ENCODE data around the gene SDR9C7. TPM values are rescaled to one million over a fixed set of nuclear protein-coding genes. Genes with fewer than 3 reads are reported as not detected.
"Not testable (repeated sequence)": the region's sequence is repeated elsewhere in the genome, so short reads cannot be mapped to it uniquely, and the experiment has no call there.

Gene SDR9C7
- total and polyA plus RNA-seq, 2 experiments from 2014 or later = not detected

GRCh38 chr12:56916996-56917333 is 17.2 kb downstream of the SDR9C7 start:
- WGBS (ENCODE audit: low lambda C conversion rate, missing lambda C conversion rate) = 95% methylated on average over 1 of the region's 1 CpG
- H3K79me2 ChIP-seq = no peaks in the 10 kb centered on the region
- no peak overlapping the region for H2AFZ ChIP-seq
- H3K27ac ChIP-seq = no peak overlapping the region
- H3K9me3 ChIP-seq (ENCODE audit: low read depth) = no peaks in the 10 kb centered on the region
- no peak overlapping the region for H3K4me2 ChIP-seq
- no peak for TF ChIP-seq CTCF (IDR thresholded peaks at IDR 0.05; ENCODE audit: poor library complexity)
- no peaks in the 10 kb centered on the region for H3K9me2 ChIP-seq (replicated peaks; ENCODE audit: insufficient read depth)
- H3K4me3 ChIP-seq = no peak overlapping the region
- DNase-seq (ENCODE audit: low spot score) = no peak
- no peaks in the 10 kb centered on the region for H3K27me3 ChIP-seq
- H3K36me3 ChIP-seq (replicated peaks; ENCODE audit: insufficient read depth, low read depth) = no peaks in the 10 kb centered on the region
- no peaks in the 10 kb centered on the region for H3K4me1 ChIP-seq (ENCODE audit: insufficient read depth)
- H4K20me1 ChIP-seq (ENCODE audit: insufficient read depth, poor library complexity, severe bottlenecking) = no peaks in the 10 kb centered on the region

GRCh38 chr12:56916296-56916995 is 17.8 kb downstream of the SDR9C7 start:
- no peak for DNase-seq (ENCODE audit: low spot score)
- no peaks in the 10 kb centered on the region for H4K20me1 ChIP-seq (ENCODE audit: insufficient read depth, poor library complexity, severe bottlenecking)
- no peak overlapping the region for H3K27ac ChIP-seq
- no peak overlapping the region for H2AFZ ChIP-seq
- H3K9me2 ChIP-seq (replicated peaks; ENCODE audit: insufficient read depth) = no peaks in the 10 kb centered on the region
- no peak overlapping the region for H3K4me3 ChIP-seq
- no peak for TF ChIP-seq EZH2 (IDR thresholded peaks at IDR 0.05; ENCODE audit: borderline replicate concordance)
- TF ChIP-seq EZH2phosphoT487 (IDR thresholded peaks at IDR 0.05; ENCODE audit: low read depth, severe bottlenecking, unreplicated experiment) = no peak
- no peaks in the 10 kb centered on the region for H3K79me2 ChIP-seq
- H3K9me3 ChIP-seq (ENCODE audit: low read depth) = no peaks in the 10 kb centered on the region
- WGBS (ENCODE audit: low lambda C conversion rate, missing lambda C conversion rate) = 74% methylated on average over 4 of the region's 4 CpGs
- H3K4me1 ChIP-seq (ENCODE audit: insufficient read depth) = no peaks in the 10 kb centered on the region
- H3K4me2 ChIP-seq = no peak overlapping the region
- no peaks in the 10 kb centered on the region for H3K27me3 ChIP-seq
- no peaks in the 10 kb centered on the region for H3K36me3 ChIP-seq (replicated peaks; ENCODE audit: insufficient read depth, low read depth)

- Histone ChIP-seq H2AFZ (no peak overlapping the region), H3K4me1 (ENCODE audit: insufficient read depth) (no peaks in the 10 kb centered on the region), H3K27ac (no peak overlapping the region), H3K9me3 (ENCODE audit: low read depth) (no peaks in the 10 kb centered on the region), H3K4me3 (no peak overlapping the region), H3K9me2 (replicated peaks; ENCODE audit: insufficient read depth) (no peaks in the 10 kb centered on the region), H3K79me2 (no peaks in the 10 kb centered on the region), H4K20me1 (ENCODE audit: insufficient read depth, poor library complexity, severe bottlenecking) (no peaks in the 10 kb centered on the region), H3K4me2 (no peak overlapping the region), H3K27me3 (no peaks in the 10 kb centered on the region), H3K36me3 (replicated peaks; ENCODE audit: insufficient read depth, low read depth) (no peaks in the 10 kb centered on the region)
- 85% methylated on average over 3 of the region's 3 CpGs for WGBS (ENCODE audit: low lambda C conversion rate, missing lambda C conversion rate)
- DNase-seq (ENCODE audit: low spot score) = no peak
- no peak for TF ChIP-seq EZH2phosphoT487 (IDR thresholded peaks at IDR 0.05; ENCODE audit: low read depth, severe bottlenecking, unreplicated experiment)
- no peak for TF ChIP-seq EZH2 (IDR thresholded peaks at IDR 0.05; ENCODE audit: borderline replicate concordance)
- TF ChIP-seq CTCF (IDR thresholded peaks at IDR 0.05; ENCODE audit: poor library complexity) = no peak
Observed at GRCh38 chr12:56914724-56915123, 19.5 kb downstream of the SDR9C7 start.

GRCh38 chr12:56914256-56914655 is 20.0 kb downstream of the SDR9C7 start:
- H3K4me1 ChIP-seq (ENCODE audit: insufficient read depth) = no peaks in the 10 kb centered on the region
- H3K27ac ChIP-seq = no peak overlapping the region
- H3K27me3 ChIP-seq = no peaks in the 10 kb centered on the region
- no peaks in the 10 kb centered on the region for H4K20me1 ChIP-seq (ENCODE audit: insufficient read depth, poor library complexity, severe bottlenecking)
- TF ChIP-seq EZH2 (IDR thresholded peaks at IDR 0.05; ENCODE audit: borderline replicate concordance) = no peak
- no peak for TF ChIP-seq EZH2phosphoT487 (IDR thresholded peaks at IDR 0.05; ENCODE audit: low read depth, severe bottlenecking, unreplicated experiment)
- no peak for TF ChIP-seq CTCF (IDR thresholded peaks at IDR 0.05; ENCODE audit: poor library complexity)
- H3K36me3 ChIP-seq (replicated peaks; ENCODE audit: insufficient read depth, low read depth) = no peaks in the 10 kb centered on the region
- H3K4me3 ChIP-seq = no peak overlapping the region
- H3K9me2 ChIP-seq (replicated peaks; ENCODE audit: insufficient read depth) = no peaks in the 10 kb centered on the region
- H3K9me3 ChIP-seq (ENCODE audit: low read depth) = no peaks in the 10 kb centered on the region
- H2AFZ ChIP-seq = no peak overlapping the region
- no peaks in the 10 kb centered on the region for H3K79me2 ChIP-seq
- H3K4me2 ChIP-seq = no peak overlapping the region
- DNase-seq (ENCODE audit: low spot score) = no peak

- not testable (repeated sequence) for H3K36me3 ChIP-seq (replicated peaks; ENCODE audit: insufficient read depth, low read depth); H3K27me3 ChIP-seq; H3K9me3 ChIP-seq (ENCODE audit: low read depth); DNase-seq (ENCODE audit: low spot score); H3K27ac ChIP-seq; H3K4me1 ChIP-seq (ENCODE audit: insufficient read depth); H3K9me2 ChIP-seq (replicated peaks; ENCODE audit: insufficient read depth); H4K20me1 ChIP-seq (ENCODE audit: insufficient read depth, poor library complexity, severe bottlenecking); H3K79me2 ChIP-seq; H2AFZ ChIP-seq; H3K4me3 ChIP-seq; H3K4me2 ChIP-seq
- WGBS (ENCODE audit: low lambda C conversion rate, missing lambda C conversion rate) = 69% methylated on average over 2 of the region's 2 CpGs
Observed at GRCh38 chr12:56909403-56909802, 24.8 kb downstream of the SDR9C7 start.

All from hepatocyte (in vitro differentiated cells).